ENCODE data around the gene SGCA.

GRCh38 chr17:50180620-50181019 lies 14.8 kb downstream of the SGCA start:
- TF ChIP-seq CTCF (IDR thresholded peaks at IDR 0.05) (no peak), ZFX (IDR thresholded peaks at IDR 0.05; ENCODE audit: borderline replicate concordance) (no peak)
